ENCODE data around the gene TSPAN4. TPM values are rescaled to one million over a fixed set of nuclear protein-coding genes. Genes with fewer than 3 reads are reported as not detected.
A peak's percentile ranks its signal among the peaks of the same experiment; 100 is the strongest.

Gene TSPAN4
- total and polyA plus RNA-seq, 3 donors from 2014 or later, result 47.2 to 87.0 (median 49.1) TPM

DNA sequence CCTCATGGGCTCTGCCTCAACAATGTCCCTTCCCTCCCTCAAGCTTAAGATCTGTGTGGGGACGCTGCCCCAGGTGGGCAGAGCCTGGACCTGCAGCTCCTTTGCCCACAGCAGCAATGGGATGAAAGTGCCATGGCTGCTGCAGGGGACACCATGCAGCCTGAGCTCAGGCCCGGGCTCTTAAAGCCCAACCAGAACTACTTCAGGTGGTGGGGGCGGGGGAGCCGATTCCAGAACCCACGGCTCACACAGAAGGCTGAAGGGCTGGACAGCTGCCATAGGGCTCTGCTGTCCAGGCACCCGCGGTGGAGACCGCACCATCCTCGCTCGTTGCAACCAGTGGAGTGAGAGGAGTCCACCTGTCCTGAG is 55.5 kb downstream of the TSPAN4 start:
- no peaks in the 10 kb centered on the region for H3K9me3 ChIP-seq
- no peak overlapping the region for H3K4me3 ChIP-seq
- H3K36me3 ChIP-seq (ENCODE audit: low read depth, missing control alignments), result no peaks in the 10 kb centered on the region
- WGBS, 2 donors, result 61% methylated on average over 10 of the region's 10 CpGs; no CpG with 5 or more reads in 1 of the 2 donors
- TF ChIP-seq, protein P1, sequence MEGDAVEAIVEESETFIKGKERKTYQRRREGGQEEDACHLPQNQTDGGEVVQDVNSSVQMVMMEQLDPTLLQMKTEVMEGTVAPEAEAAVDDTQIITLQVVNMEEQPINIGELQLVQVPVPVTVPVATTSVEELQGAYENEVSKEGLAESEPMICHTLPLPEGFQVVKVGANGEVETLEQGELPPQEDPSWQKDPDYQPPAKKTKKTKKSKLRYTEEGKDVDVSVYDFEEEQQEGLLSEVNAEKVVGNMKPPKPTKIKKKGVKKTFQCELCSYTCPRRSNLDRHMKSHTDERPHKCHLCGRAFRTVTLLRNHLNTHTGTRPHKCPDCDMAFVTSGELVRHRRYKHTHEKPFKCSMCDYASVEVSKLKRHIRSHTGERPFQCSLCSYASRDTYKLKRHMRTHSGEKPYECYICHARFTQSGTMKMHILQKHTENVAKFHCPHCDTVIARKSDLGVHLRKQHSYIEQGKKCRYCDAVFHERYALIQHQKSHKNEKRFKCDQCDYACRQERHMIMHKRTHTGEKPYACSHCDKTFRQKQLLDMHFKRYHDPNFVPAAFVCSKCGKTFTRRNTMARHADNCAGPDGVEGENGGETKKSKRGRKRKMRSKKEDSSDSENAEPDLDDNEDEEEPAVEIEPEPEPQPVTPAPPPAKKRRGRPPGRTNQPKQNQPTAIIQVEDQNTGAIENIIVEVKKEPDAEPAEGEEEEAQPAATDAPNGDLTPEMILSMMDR (IDR thresholded peaks at IDR 0.05), result no peak
- TF ChIP-seq POLR2A (IDR thresholded peaks at IDR 0.05), result no peak
- intact Hi-C loops (cut with DNase I; ENCODE audit: low total_unique reads), result no loop called here
- H3K27me3 ChIP-seq, result no peaks in the 10 kb centered on the region
- H3K4me1 ChIP-seq, result peaks cover 9% of the 10 kb centered on the region
- DNase-seq, result peak; percentile 49
- no peak overlapping the region for H3K27ac ChIP-seq

DNA sequence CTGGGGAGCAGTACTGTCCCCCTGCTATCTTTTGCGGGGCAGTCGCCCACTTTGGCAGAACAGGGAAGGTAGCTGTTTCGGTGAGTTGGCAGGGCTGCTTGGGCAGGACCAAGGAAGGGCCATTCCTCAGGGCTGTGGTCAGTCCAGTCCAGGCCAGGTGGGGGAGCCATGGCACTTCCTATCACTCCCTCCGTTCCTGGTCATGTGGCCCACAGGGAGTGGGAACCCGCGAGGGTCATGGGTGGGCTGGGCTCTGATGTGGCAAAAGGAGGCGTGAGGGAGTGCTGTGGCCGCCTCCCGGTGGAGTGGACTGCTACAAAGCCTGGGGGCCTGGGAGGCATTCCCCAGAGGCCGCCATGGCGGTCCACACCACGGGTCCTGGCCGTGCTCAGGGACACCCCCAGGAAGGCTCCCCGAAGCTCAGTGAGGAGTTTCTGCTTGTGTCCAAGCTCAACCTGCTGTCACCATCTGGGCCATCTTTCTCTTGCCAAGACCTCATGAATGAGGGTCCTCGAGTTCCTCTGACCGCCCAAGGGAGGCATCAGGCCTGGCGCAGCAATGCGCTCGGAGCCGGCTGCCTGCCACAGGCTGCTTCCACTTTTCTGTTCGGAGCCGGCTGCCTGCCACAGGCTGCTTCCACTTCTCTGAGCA is 56.0 kb downstream of the TSPAN4 start:
- Histone ChIP-seq H3K36me3 (ENCODE audit: low read depth, missing control alignments) (no peaks in the 10 kb centered on the region), H3K27ac (no peak overlapping the region), H3K9me3 (no peaks in the 10 kb centered on the region), H3K4me1 (peaks cover 9% of the 10 kb centered on the region), H3K27me3 (no peaks in the 10 kb centered on the region), H3K4me3 (no peak overlapping the region)
- intact Hi-C loops (cut with DNase I; ENCODE audit: low total_unique reads), result no loop called here
- TF ChIP-seq, protein P1 (IDR thresholded peaks at IDR 0.05), result peak in 2 of 3 experiments; percentile 30 to 38
- no peak for TF ChIP-seq POLR2A (IDR thresholded peaks at IDR 0.05)
- WGBS, 2 donors, result 73 to 86% methylated on average over 9 to 21 of the region's 22 CpGs
- DNase-seq, result peak; percentile 74

- Histone ChIP-seq H3K36me3 (ENCODE audit: low read depth, missing control alignments) (no peaks in the 10 kb centered on the region), H3K27me3 (no peaks in the 10 kb centered on the region), H3K4me3 (no peak overlapping the region), H3K9me3 (no peaks in the 10 kb centered on the region), H3K27ac (no peak overlapping the region), H3K4me1 (peaks cover 9% of the 10 kb centered on the region)
- TF ChIP-seq, protein P1 (IDR thresholded peaks at IDR 0.05), result no peak
- TF ChIP-seq POLR2A (IDR thresholded peaks at IDR 0.05), result no peak
- no peak for DNase-seq
- intact Hi-C loops (cut with DNase I; ENCODE audit: low total_unique reads), result no loop called here
- WGBS, 2 donors, result 90 to 93% methylated on average over 9 to 10 of the region's 11 CpGs
Observed at GRCh38 chr11:899724-900123, 57.1 kb downstream of the TSPAN4 start.

DNA sequence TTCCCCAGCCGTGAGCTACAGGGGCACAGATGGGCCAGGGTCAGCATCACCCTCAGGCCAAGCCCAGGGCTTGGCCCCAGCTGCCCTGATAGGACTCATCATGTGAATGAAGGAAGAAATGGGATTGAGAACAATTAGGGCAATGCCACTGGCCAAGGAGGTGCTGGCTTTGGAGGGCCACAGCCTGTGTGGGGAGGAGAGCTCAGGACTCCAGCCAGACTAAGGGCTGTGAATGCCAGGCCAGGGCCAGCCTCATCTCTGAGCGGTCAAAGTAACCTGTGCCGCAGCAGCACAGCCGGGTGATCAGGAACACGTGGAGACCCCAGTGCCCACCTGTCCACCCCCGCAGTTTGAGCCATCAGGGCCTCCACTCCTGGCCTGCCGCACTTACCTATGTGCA is 57.9 kb downstream of the TSPAN4 start:
- no peaks in the 10 kb centered on the region for H3K9me3 ChIP-seq
- H3K27me3 ChIP-seq, result no peaks in the 10 kb centered on the region
- no peak for DNase-seq
- H3K27ac ChIP-seq, result no peak overlapping the region
- H3K4me1 ChIP-seq, result peaks cover 9% of the 10 kb centered on the region
- TF ChIP-seq, protein P1 (IDR thresholded peaks at IDR 0.05), result no peak
- TF ChIP-seq POLR2A (IDR thresholded peaks at IDR 0.05), result no peak
- H3K36me3 ChIP-seq (ENCODE audit: low read depth, missing control alignments), result no peaks in the 10 kb centered on the region
- H3K4me3 ChIP-seq, result no peak overlapping the region
- intact Hi-C loops (cut with DNase I; ENCODE audit: low total_unique reads), result no loop called here
- 80 to 90% methylated on average over 1 to 7 of the region's 7 CpGs for WGBS, 2 donors

GRCh38 chr11:901452-902061 is 58.9 kb downstream of the TSPAN4 start:
- no peak overlapping the region for H3K27ac ChIP-seq
- TF ChIP-seq POLR2A (IDR thresholded peaks at IDR 0.05), result no peak
- TF ChIP-seq, protein P1 (IDR thresholded peaks at IDR 0.05), result no peak
- no peak overlapping the region for H3K4me3 ChIP-seq
- no peak for DNase-seq
- intact Hi-C loops (cut with DNase I; ENCODE audit: low total_unique reads), result no loop called here
- WGBS, 2 donors, result 93 to 96% methylated on average over 15 to 19 of the region's 19 CpGs
- H3K36me3 ChIP-seq (ENCODE audit: low read depth, missing control alignments), result no peaks in the 10 kb centered on the region
- peaks cover 9% of the 10 kb centered on the region for H3K4me1 ChIP-seq
- H3K9me3 ChIP-seq, result no peaks in the 10 kb centered on the region
- no peaks in the 10 kb centered on the region for H3K27me3 ChIP-seq

Data from testis (tissue), 3 donors.